PC-9 (cell line): ENCODE data around the gene APMAP.

Experiments used
- CTCF ChIP-seq: fragments of 200-600 bp; sonication (generic); conservative IDR thresholded peaks from 2 replicates; pipeline ENCODE4 v1.6.1; 2017; ENCODE audit warnings: mixed run types, antibody characterized with exemption, mild to moderate bottlenecking, moderate library complexity
- EZH2 ChIP-seq: fragments of 200-600 bp; sonication (generic); IDR thresholded peaks from 2 replicates; pipeline ENCODE4 v1.8.0; 2017; ENCODE audit warnings: antibody characterized with exemption, low read depth

DNA sequence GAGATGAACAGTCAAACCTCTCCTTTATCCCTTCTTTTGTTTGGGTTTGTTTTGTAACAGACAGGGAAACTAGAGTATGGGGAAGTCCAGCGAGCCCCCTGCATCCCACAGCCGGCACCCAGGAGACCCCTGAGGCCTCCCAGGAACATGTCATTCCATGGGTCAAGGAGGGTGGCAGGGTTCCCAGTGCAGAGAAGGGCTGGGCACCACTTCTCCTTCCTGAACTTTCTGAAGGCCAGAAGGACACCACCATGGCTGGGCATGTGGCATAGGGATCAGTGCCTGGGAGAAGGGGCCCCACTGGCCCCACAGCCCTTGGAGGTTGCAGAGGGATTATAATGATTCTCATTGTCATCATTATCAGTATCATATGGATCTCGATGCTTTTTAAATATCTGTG is 57.4 kb downstream of the APMAP start:
- TF ChIP-seq CTCF: no peak
- TF ChIP-seq EZH2: no peak
